ENCODE data around the gene TECTB. TPM values are rescaled to one million over a fixed set of nuclear protein-coding genes. Genes with fewer than 3 reads are reported as not detected.

The TECTB gene
- total RNA-seq, 1 donor from 2014 or later, result not detected

DNA sequence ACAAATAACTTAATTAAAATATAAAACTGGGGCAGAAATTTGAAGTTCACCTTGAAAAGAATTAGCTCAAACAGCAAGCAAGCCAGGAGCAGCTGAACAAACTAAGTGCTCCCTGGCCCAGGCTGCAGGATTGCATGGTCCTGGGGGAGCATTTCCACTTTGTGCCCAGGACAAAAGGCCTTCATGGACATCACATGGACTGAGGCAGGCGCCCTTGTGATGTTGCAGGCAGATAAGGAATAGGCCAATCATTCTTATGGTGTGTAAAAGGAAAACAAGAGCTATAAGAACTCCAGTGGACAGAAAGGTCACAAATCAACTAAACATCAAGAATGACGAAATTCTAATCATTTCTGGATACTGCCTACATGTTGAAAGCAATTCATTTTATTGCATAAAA is 17.5 kb upstream of the TECTB start:
- no peaks in the 10 kb centered on the region for H3K4me1 ChIP-seq (ENCODE audit: control insufficient read depth in 3 of 3, insufficient read depth in 3 of 3, low read length in 3 of 3)
- no peaks in the 10 kb centered on the region for H3K36me3 ChIP-seq (ENCODE audit: control insufficient read depth in 3 of 3, insufficient read depth in 3 of 3, low read length in 3 of 3)
- no peak overlapping the region for H3K4me3 ChIP-seq (ENCODE audit: low read length in 3 of 3)

DNA sequence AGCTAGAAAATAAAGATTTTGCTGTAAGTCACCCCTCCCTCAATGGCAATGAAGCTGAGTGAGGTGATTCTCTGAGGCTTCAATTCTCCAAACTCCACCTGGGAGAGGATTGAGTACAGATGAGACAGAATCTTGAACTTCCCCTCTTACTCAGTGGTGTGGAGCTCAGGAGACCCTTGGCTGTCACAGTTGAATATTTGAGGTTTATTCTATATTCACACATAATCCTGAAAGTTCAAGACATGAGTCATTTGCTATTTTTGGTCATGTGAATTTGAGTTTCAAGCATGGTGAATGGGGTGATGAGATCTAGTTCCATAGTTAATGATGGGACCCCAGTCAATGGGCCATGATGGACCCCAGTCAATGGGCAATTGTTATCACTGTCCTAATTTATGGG is 13.9 kb upstream of the TECTB start:
- Histone ChIP-seq H3K4me3 (ENCODE audit: low read length in 3 of 3) (no peak overlapping the region), H3K36me3 (ENCODE audit: control insufficient read depth in 3 of 3, insufficient read depth in 3 of 3, low read length in 3 of 3) (no peaks in the 10 kb centered on the region), H3K4me1 (ENCODE audit: control insufficient read depth in 3 of 3, insufficient read depth in 3 of 3, low read length in 3 of 3) (no peaks in the 10 kb centered on the region)

More for the DNA sequence above, 17.5 kb upstream of the TECTB start:
- H3K9ac ChIP-seq (ENCODE audit: low read depth in 1 of 3, low read length in 3 of 3), result no peak overlapping the region
- H3K9me3 ChIP-seq (ENCODE audit: control insufficient read depth in 3 of 3, low read length in 3 of 3), result peaks cover 0 to 3% (median 0%) of the 10 kb centered on the region in 3 donors
- H3K27ac ChIP-seq (ENCODE audit: low read depth, low read length), result no peak overlapping the region
- no peaks in the 10 kb centered on the region for H3K27me3 ChIP-seq (ENCODE audit: control insufficient read depth in 3 of 3, insufficient read depth in 3 of 3, low read length in 3 of 3)

DNA sequence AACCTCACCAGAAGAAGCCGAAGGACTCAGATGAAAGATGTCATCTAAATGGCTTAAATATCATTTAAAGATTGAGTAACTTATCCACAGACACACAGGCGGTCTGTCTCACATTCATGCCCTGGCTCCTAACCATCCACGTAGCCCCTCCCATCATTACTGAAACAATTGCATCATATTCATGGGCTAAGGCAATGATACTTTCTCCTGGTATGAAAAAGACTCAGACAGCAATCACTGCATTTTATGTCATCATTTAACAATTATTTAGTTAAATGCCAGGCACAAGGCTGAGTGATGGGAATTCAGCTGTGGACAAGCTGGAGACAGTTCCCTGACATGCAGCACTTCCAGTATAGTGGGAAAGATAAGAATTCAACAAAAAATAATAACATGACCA is 11.2 kb upstream of the TECTB start:
- Histone ChIP-seq H3K4me3 (ENCODE audit: low read length in 3 of 3) (no peak overlapping the region), H3K27ac (ENCODE audit: low read depth, low read length) (no peak overlapping the region), H3K4me1 (ENCODE audit: control insufficient read depth in 3 of 3, insufficient read depth in 3 of 3, low read length in 3 of 3) (no peaks in the 10 kb centered on the region), H3K9ac (ENCODE audit: low read depth in 1 of 3, low read length in 3 of 3) (no peak overlapping the region), H3K36me3 (ENCODE audit: control insufficient read depth in 3 of 3, insufficient read depth in 3 of 3, low read length in 3 of 3) (no peaks in the 10 kb centered on the region), H3K27me3 (ENCODE audit: control insufficient read depth in 3 of 3, insufficient read depth in 3 of 3, low read length in 3 of 3) (no peaks in the 10 kb centered on the region), H3K9me3 (ENCODE audit: control insufficient read depth in 3 of 3, low read length in 3 of 3) (peaks cover 0 to 3% (median 0%) of the 10 kb centered on the region in 3 donors)

More for the DNA sequence above, 13.9 kb upstream of the TECTB start:
- Histone ChIP-seq H3K9me3 (ENCODE audit: control insufficient read depth in 3 of 3, low read length in 3 of 3) (peaks cover 0 to 3% (median 0%) of the 10 kb centered on the region in 3 donors), H3K27me3 (ENCODE audit: control insufficient read depth in 3 of 3, insufficient read depth in 3 of 3, low read length in 3 of 3) (no peaks in the 10 kb centered on the region), H3K9ac (ENCODE audit: low read depth in 1 of 3, low read length in 3 of 3) (no peak overlapping the region), H3K27ac (ENCODE audit: low read depth, low read length) (no peak overlapping the region)

DNA sequence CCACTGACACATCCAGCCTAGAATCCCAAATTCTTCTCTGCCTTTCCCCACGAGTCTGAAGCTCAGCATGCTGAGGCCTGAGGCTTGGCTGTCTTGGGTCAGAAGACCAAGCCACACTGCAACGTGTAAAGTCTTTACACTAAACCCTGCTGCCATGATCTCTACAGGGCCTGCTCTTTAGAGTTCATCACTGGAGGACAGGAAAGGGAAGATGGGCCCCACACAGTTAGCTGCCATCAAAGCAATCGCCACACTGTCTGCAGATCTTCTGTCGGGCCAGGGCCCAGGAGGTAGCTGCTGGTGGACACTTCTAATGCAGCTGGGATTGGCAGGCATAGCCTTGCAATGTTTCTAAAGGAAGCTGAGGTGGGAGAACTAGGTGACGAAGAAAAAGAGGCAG is 8.4 kb upstream of the TECTB start:
- no peaks in the 10 kb centered on the region for H3K9me3 ChIP-seq (ENCODE audit: control insufficient read depth in 3 of 3, low read length in 3 of 3)
- H3K4me1 ChIP-seq (ENCODE audit: control insufficient read depth in 3 of 3, insufficient read depth in 3 of 3, low read length in 3 of 3), result no peaks in the 10 kb centered on the region
- no peaks in the 10 kb centered on the region for H3K27me3 ChIP-seq (ENCODE audit: control insufficient read depth in 3 of 3, insufficient read depth in 3 of 3, low read length in 3 of 3)
- no peak overlapping the region for H3K27ac ChIP-seq (ENCODE audit: low read depth, low read length)
- no peak overlapping the region for H3K9ac ChIP-seq (ENCODE audit: low read depth in 1 of 3, low read length in 3 of 3)
- H3K36me3 ChIP-seq (ENCODE audit: control insufficient read depth in 3 of 3, insufficient read depth in 3 of 3, low read length in 3 of 3), result no peaks in the 10 kb centered on the region
- no peak overlapping the region for H3K4me3 ChIP-seq (ENCODE audit: low read length in 3 of 3)

DNA sequence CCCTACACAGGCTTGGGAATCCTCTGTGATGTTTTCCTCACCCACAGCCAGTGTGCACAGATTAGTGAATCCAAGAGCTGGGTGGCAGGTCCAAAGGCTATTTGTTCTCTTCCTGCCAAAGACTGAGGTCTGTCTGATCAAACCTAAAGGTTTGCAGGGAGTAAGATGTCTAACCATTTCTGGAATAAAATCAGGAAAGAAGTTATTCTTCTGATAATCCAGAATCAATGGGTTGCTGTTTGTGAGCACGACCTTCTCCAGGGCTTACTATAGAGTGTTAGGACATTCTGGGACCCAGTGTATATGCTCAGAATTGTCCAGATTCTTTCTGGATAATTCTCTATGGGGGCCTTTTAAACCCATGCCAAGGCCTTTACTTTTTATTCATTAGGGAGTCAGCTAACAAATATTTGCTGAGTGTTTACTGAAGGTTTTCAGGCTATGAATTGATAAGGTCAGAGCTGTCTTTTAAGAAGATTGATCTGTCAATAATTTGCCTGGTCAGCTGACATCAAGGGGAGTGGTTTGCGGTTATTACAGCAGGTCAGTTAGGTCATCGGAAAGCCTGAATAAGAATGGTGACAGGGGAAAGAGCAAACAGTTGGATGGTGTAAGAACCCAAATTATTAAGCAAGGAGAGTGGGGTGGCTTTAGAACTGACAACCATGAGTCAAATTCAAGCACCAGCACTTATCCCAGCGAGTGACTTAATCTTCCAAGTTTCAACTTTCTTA is 7.5 kb upstream of the TECTB start:
- Histone ChIP-seq H3K9ac (ENCODE audit: low read depth in 1 of 3, low read length in 3 of 3) (no peak overlapping the region), H3K4me3 (ENCODE audit: low read length in 3 of 3) (no peak overlapping the region), H3K27ac (ENCODE audit: low read depth, low read length) (no peak overlapping the region), H3K36me3 (ENCODE audit: control insufficient read depth in 3 of 3, insufficient read depth in 3 of 3, low read length in 3 of 3) (no peaks in the 10 kb centered on the region), H3K4me1 (ENCODE audit: control insufficient read depth in 3 of 3, insufficient read depth in 3 of 3, low read length in 3 of 3) (no peaks in the 10 kb centered on the region), H3K27me3 (ENCODE audit: control insufficient read depth in 3 of 3, insufficient read depth in 3 of 3, low read length in 3 of 3) (no peaks in the 10 kb centered on the region), H3K9me3 (ENCODE audit: control insufficient read depth in 3 of 3, low read length in 3 of 3) (no peaks in the 10 kb centered on the region)

DNA sequence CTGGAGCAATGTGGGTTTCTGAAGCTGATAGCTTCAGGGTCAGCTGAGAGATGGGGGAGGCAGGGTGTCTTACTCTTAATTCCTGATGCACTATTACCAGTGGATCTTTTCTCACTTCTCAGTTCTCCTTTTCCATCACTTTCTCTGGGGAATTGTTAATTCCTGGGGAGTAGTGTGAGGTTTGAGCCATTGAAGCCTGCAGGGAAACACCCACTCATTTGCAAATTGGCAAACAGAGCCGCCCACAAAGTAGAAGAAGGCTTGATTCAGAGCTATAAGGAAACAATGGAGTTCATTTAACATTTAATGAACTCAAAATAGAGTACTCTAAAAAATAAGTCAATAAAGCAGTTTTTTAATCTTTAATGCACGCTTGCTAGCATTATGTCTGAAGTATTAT is 4.3 kb upstream of the TECTB start:
- no peak overlapping the region for H3K27ac ChIP-seq (ENCODE audit: low read depth, low read length)
- no peaks in the 10 kb centered on the region for H3K4me1 ChIP-seq (ENCODE audit: control insufficient read depth in 3 of 3, insufficient read depth in 3 of 3, low read length in 3 of 3)
- no peaks in the 10 kb centered on the region for H3K9me3 ChIP-seq (ENCODE audit: control insufficient read depth in 3 of 3, low read length in 3 of 3)
- H3K9ac ChIP-seq (ENCODE audit: low read depth in 1 of 3, low read length in 3 of 3), result no peak overlapping the region
- H3K27me3 ChIP-seq (ENCODE audit: control insufficient read depth in 3 of 3, insufficient read depth in 3 of 3, low read length in 3 of 3), result no peaks in the 10 kb centered on the region
- H3K36me3 ChIP-seq (ENCODE audit: control insufficient read depth in 3 of 3, insufficient read depth in 3 of 3, low read length in 3 of 3), result no peaks in the 10 kb centered on the region
- H3K4me3 ChIP-seq (ENCODE audit: low read length in 3 of 3), result no peak overlapping the region

DNA sequence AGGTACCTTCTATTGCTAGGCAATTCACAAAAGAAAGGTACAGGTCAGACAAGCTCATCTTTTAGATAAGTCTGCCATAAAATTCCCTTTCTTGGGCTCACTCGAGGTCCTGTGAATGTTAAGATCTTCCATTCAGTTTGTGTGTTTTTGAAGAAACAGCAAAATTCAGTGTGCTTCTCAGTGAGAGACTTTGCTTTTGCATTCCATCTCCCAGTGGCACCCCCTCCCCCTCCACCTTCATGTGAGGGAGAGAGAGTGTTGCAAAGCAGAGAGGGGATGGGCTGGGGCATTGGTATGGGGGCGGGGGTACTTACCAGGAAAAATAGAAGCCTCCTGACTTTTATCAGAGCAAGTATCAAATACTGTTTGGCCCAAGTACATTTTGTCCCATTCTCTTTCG is 3.8 kb upstream of the TECTB start:
- Histone ChIP-seq H3K27ac (ENCODE audit: low read depth, low read length) (no peak overlapping the region), H3K36me3 (ENCODE audit: control insufficient read depth in 3 of 3, insufficient read depth in 3 of 3, low read length in 3 of 3) (no peaks in the 10 kb centered on the region), H3K27me3 (ENCODE audit: control insufficient read depth in 3 of 3, insufficient read depth in 3 of 3, low read length in 3 of 3) (no peaks in the 10 kb centered on the region), H3K4me1 (ENCODE audit: control insufficient read depth in 3 of 3, insufficient read depth in 3 of 3, low read length in 3 of 3) (no peaks in the 10 kb centered on the region), H3K9me3 (ENCODE audit: control insufficient read depth in 3 of 3, low read length in 3 of 3) (no peaks in the 10 kb centered on the region), H3K9ac (ENCODE audit: low read depth in 1 of 3, low read length in 3 of 3) (no peak overlapping the region), H3K4me3 (ENCODE audit: low read length in 3 of 3) (no peak overlapping the region)

DNA sequence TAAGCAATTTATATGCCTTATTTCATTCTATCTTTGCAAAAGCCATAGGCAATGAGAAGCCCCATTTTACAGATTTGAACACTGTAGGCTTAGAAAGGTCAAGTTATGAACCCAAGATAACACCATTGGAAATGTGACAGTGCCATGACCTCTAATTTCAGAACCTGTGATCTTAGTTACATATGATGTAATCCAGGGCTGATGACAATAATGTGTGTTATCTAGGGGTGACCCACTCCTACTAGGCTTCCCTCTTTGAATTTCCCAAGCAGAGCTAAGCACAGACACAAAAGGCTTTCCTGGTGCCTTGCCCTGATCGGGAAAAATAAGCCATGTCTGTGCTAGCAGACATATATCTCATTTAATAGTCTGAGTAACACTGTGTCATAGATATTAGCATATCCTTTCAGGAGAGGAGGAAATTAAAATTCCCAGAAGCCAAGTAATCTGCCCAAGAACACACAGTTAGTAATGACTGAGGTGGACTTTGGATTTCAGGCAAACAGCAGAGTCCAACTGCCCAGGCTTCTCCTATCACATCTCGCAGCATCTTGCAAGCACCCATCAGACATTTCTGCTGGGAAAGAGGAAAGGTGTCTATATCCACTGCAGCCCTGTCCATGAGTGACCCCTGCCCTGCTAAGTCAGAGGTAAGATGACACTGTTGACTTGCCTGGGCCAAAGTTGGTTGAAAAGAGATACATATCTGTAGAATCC is 2.8 kb upstream of the TECTB start:
- Histone ChIP-seq H3K9me3 (ENCODE audit: control insufficient read depth in 3 of 3, low read length in 3 of 3) (no peaks in the 10 kb centered on the region), H3K4me3 (ENCODE audit: low read length in 3 of 3) (no peak overlapping the region), H3K9ac (ENCODE audit: low read depth in 1 of 3, low read length in 3 of 3) (no peak overlapping the region), H3K27ac (ENCODE audit: low read depth, low read length) (no peak overlapping the region), H3K27me3 (ENCODE audit: control insufficient read depth in 3 of 3, insufficient read depth in 3 of 3, low read length in 3 of 3) (no peaks in the 10 kb centered on the region), H3K36me3 (ENCODE audit: control insufficient read depth in 3 of 3, insufficient read depth in 3 of 3, low read length in 3 of 3) (no peaks in the 10 kb centered on the region), H3K4me1 (ENCODE audit: control insufficient read depth in 3 of 3, insufficient read depth in 3 of 3, low read length in 3 of 3) (no peaks in the 10 kb centered on the region)

DNA sequence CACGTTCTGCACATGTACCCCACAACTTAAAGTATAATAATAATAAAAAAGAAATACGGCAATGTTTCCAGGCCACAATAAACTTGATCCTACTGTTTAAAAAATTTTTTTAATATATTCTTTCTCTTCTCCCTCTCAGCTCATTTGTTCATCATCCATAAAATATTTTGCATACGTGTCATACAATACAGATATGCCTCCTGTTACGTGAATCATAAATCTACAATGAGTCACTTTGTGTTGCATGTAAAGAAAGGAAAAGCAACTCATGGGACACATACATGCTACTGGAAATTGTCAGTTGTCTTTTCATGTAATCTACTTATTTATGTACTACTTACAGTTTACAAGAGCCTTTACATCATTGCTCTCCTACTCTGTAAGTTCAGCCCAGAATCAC is 1.1 kb upstream of the TECTB start:
- no peaks in the 10 kb centered on the region for H3K36me3 ChIP-seq (ENCODE audit: control insufficient read depth in 3 of 3, insufficient read depth in 3 of 3, low read length in 3 of 3)
- peaks cover 0 to 3% (median 1%) of the 10 kb centered on the region in 3 donors for H3K4me1 ChIP-seq (ENCODE audit: control insufficient read depth in 3 of 3, insufficient read depth in 3 of 3, low read length in 3 of 3)
- H3K27ac ChIP-seq (ENCODE audit: low read depth, low read length), result no peak overlapping the region
- no peak overlapping the region for H3K4me3 ChIP-seq (ENCODE audit: low read length in 3 of 3)
- no peaks in the 10 kb centered on the region for H3K9me3 ChIP-seq (ENCODE audit: control insufficient read depth in 3 of 3, low read length in 3 of 3)
- H3K27me3 ChIP-seq (ENCODE audit: control insufficient read depth in 3 of 3, insufficient read depth in 3 of 3, low read length in 3 of 3), result no peaks in the 10 kb centered on the region
- H3K9ac ChIP-seq (ENCODE audit: low read depth in 1 of 3, low read length in 3 of 3), result no peak overlapping the region

Measured in skeletal muscle tissue (tissue), 4 donors.